ENCODE results near the gene IVNS1ABP. TPM values are rescaled to one million over a fixed set of nuclear protein-coding genes. Genes with fewer than 3 reads are reported as not detected.

IVNS1ABP gene
- total RNA-seq, 4 donors from 2014 or later: 116 to 189 (median 145) TPM

- Histone ChIP-seq H3K4me1 (peaks cover 59% of the 10 kb centered on the region), H3K27me3 (no peaks in the 10 kb centered on the region), H3K27ac (peak overlapping the region; percentile 99), H3K36me3 (peaks cover 4% of the 10 kb centered on the region), H3K4me3 (peak overlapping the region; percentile 100), H3K9me3 (no peaks in the 10 kb centered on the region)
- TF ChIP-seq POLR2AphosphoS5 (IDR thresholded peaks at IDR 0.05) (no peak), POLR2A (IDR thresholded peaks at IDR 0.05) (no peak), CTCF (IDR thresholded peaks at IDR 0.05) (no peak), EP300 (IDR thresholded peaks at IDR 0.05) (no peak)
- no peak for DNase-seq (ENCODE audit: low spot score in 2 of 2)
- 10% methylated on average over 8 of the region's 8 CpGs for WGBS
Observed at GRCh38 chr1:185315445-185316071, 1.5 kb downstream of the IVNS1ABP start.

- TF ChIP-seq EP300 (IDR thresholded peaks at IDR 0.05) (no peak), CTCF (IDR thresholded peaks at IDR 0.05) (no peak), POLR2A (IDR thresholded peaks at IDR 0.05) (no peak), POLR2AphosphoS5 (IDR thresholded peaks at IDR 0.05) (no peak)
- peaks cover 15% of the 10 kb centered on the region for H3K36me3 ChIP-seq
- 21% methylated on average over 1 of the region's 1 CpG for WGBS
- H3K27ac ChIP-seq: no peak overlapping the region
- peak overlapping the region; percentile 100 for H3K4me3 ChIP-seq
- DNase-seq (ENCODE audit: low spot score in 2 of 2): no peak
- peaks cover 70% of the 10 kb centered on the region for H3K4me1 ChIP-seq
- no peaks in the 10 kb centered on the region for H3K9me3 ChIP-seq
- no peaks in the 10 kb centered on the region for H3K27me3 ChIP-seq
Observed at GRCh38 chr1:185314411-185314810, 2.6 kb downstream of the IVNS1ABP start.

GRCh38 chr1:185312361-185313138 lies 4.5 kb downstream of the IVNS1ABP start:
- peaks cover 59% of the 10 kb centered on the region for H3K4me1 ChIP-seq
- H3K9me3 ChIP-seq: no peaks in the 10 kb centered on the region
- H3K27ac ChIP-seq: no peak overlapping the region
- H3K4me3 ChIP-seq: peak overlapping the region; percentile 100
- no peak for TF ChIP-seq POLR2AphosphoS5 (IDR thresholded peaks at IDR 0.05)
- no peak for TF ChIP-seq EP300 (IDR thresholded peaks at IDR 0.05)
- TF ChIP-seq POLR2A (IDR thresholded peaks at IDR 0.05): no peak
- TF ChIP-seq CTCF (IDR thresholded peaks at IDR 0.05): no peak
- H3K36me3 ChIP-seq: peaks cover 31% of the 10 kb centered on the region
- no peaks in the 10 kb centered on the region for H3K27me3 ChIP-seq
- WGBS: 64% methylated on average over 4 of the region's 4 CpGs
- DNase-seq (ENCODE audit: low spot score in 2 of 2): no peak

GRCh38 chr1:185311589-185312225 lies 5.3 kb downstream of the IVNS1ABP start:
- peaks cover 40% of the 10 kb centered on the region for H3K36me3 ChIP-seq
- no peaks in the 10 kb centered on the region for H3K27me3 ChIP-seq
- peaks cover 58% of the 10 kb centered on the region for H3K4me1 ChIP-seq
- no peak overlapping the region for H3K27ac ChIP-seq
- no peak for DNase-seq (ENCODE audit: low spot score in 2 of 2)
- no peaks in the 10 kb centered on the region for H3K9me3 ChIP-seq
- TF ChIP-seq EP300 (IDR thresholded peaks at IDR 0.05): no peak
- no peak for TF ChIP-seq POLR2A (IDR thresholded peaks at IDR 0.05)
- no peak for TF ChIP-seq CTCF (IDR thresholded peaks at IDR 0.05)
- H3K4me3 ChIP-seq: peak overlapping the region; percentile 19

- Histone ChIP-seq H3K27me3 (no peaks in the 10 kb centered on the region), H3K36me3 (peaks cover 61% of the 10 kb centered on the region), H3K4me1 (peaks cover 47% of the 10 kb centered on the region), H3K27ac (no peak overlapping the region), H3K4me3 (no peak overlapping the region), H3K9me3 (no peaks in the 10 kb centered on the region)
- no peak for TF ChIP-seq CTCF (IDR thresholded peaks at IDR 0.05)
- TF ChIP-seq EP300 (IDR thresholded peaks at IDR 0.05): no peak
- TF ChIP-seq POLR2A (IDR thresholded peaks at IDR 0.05): no peak
- no peak for TF ChIP-seq POLR2AphosphoS5 (IDR thresholded peaks at IDR 0.05)
- no peak for DNase-seq (ENCODE audit: low spot score in 2 of 2)
- WGBS: 17% methylated on average over 2 of the region's 2 CpGs
Observed at GRCh38 chr1:185309566-185309965, 7.5 kb downstream of the IVNS1ABP start.

Measured in suprapubic skin (tissue), 4 donors.